SK-N-SH (cell line): ENCODE measurements around the gene ATP8A2. TPM values are rescaled to one million over a fixed set of nuclear protein-coding genes. Genes with fewer than 3 reads are reported as not detected.

Experiments
- CTCF ChIA-PET: fragments of 300-600, 350-600 bp; formaldehyde crosslinking; extraction: SDS; loops from one replicate; lab custom pipeline; 2021; lab: Yijun Ruan, JAX
- POLR2A ChIA-PET: fragments of 350-600 bp; sonication (Branson Sonifier 250); formaldehyde crosslinking; extraction: SDS; loops from one replicate; lab custom pipeline; 2020; ENCODE audit warnings: antibody characterized with exemption, inconsistent platforms; lab: Yijun Ruan, JAX
- DNase-seq: peaks from one replicate; pipeline ENCODE4 v3.0.0; 2012
- H2AFZ ChIP-seq: fragments of 200-600 bp; sonication (generic); 2 replicates; pipeline ENCODE4 v1.8.1; 2016; ENCODE audit warnings: antibody characterized with exemption, mild to moderate bottlenecking, low read depth
- H3F3A ChIP-seq: fragments of 200-600 bp; sonication (generic); replicated peaks from 2 replicates; pipeline ENCODE3; 2016; ENCODE audit warnings: antibody characterized with exemption, mild to moderate bottlenecking; ENCODE audit not compliant: insufficient read depth
- H3K27ac ChIP-seq, 2 experiments: fragments of 200-500 bp in 1 of 2; fragments of 200-600 bp in 1 of 2; sonication (Bioruptor generic) in 1 of 2; sonication (generic), shearing (Covaris generic) in 1 of 2; 2 replicates each; pipeline versions ENCODE4 v1.5.1 to v1.6.1; 2014 to 2016; ENCODE audit warnings: low read depth in 2 of 2, inconsistent platforms in 1 of 2, low read length in 1 of 2, mild to moderate bottlenecking in 1 of 2, mixed read lengths in 1 of 2
- H3K27me3 ChIP-seq: fragments of 200-600 bp; sonication (generic), shearing (Covaris generic); 2 replicates; pipeline ENCODE4 v1.6.1; 2016; ENCODE audit warnings: mixed run types; ENCODE audit not compliant: insufficient read depth
- H3K36me3 ChIP-seq, 2 experiments: fragments of 200-500 bp in 1 of 2; fragments of 200-600 bp in 1 of 2; sonication (Bioruptor generic) in 1 of 2; sonication (generic) in 1 of 2; replicated peaks in 1 of 2; 2 replicates each; pipeline versions ENCODE3 to v1.5.1; 2014 to 2016; ENCODE audit warnings: low read length in 1 of 2, mild to moderate bottlenecking in 1 of 2; ENCODE audit not compliant: insufficient read depth in 2 of 2, control insufficient read depth in 1 of 2
- H3K4me1 ChIP-seq, 2 experiments: fragments of 200-500 bp in 1 of 2; fragments of 200-600 bp in 1 of 2; sonication (Bioruptor generic) in 1 of 2; sonication (generic), shearing (Covaris generic) in 1 of 2; 2 replicates each; pipeline versions ENCODE4 v1.5.1 to v1.6.1; 2014 to 2016; ENCODE audit warnings: low read depth in 1 of 2, low read length in 1 of 2, mixed run types in 1 of 2; ENCODE audit not compliant: insufficient read depth in 2 of 2, control insufficient read depth in 1 of 2
- H3K4me2 ChIP-seq: fragments of 200-600 bp; sonication (generic), shearing (Covaris generic); 2 replicates; pipeline ENCODE4 v1.6.1; 2017; ENCODE audit warnings: mixed run types
- H3K4me3 ChIP-seq, 2 experiments: fragments of 200-500 bp in 1 of 2; fragments of 200-600 bp in 1 of 2; sonication (Bioruptor generic) in 1 of 2; sonication (generic), shearing (Covaris generic) in 1 of 2; 2 replicates each; pipeline versions ENCODE4 v1.5.1 to v1.8.1; 2014 to 2016; ENCODE audit warnings: low read depth in 2 of 2, inconsistent platforms in 1 of 2, low read length in 1 of 2, mild to moderate bottlenecking in 1 of 2, mixed read lengths in 1 of 2, moderate library complexity in 1 of 2
- H3K79me2 ChIP-seq: fragments of 200-600 bp; sonication (generic); 2 replicates; pipeline ENCODE4 v1.8.1; 2017; ENCODE audit warnings: mild to moderate bottlenecking; ENCODE audit not compliant: insufficient read depth
- H3K9ac ChIP-seq: fragments of 200-600 bp; sonication (generic); 2 replicates; pipeline ENCODE4 v1.6.1; 2017; ENCODE audit warnings: mixed run types
- H3K9me2 ChIP-seq: fragments of 200-600 bp; sonication (generic); 2 replicates; pipeline ENCODE4 v1.6.1; 2017; ENCODE audit warnings: mixed run types
- H3K9me3 ChIP-seq: fragments of 200-600 bp; sonication (generic); 2 replicates; pipeline ENCODE4 v1.6.1; 2017; ENCODE audit warnings: mixed run types, mild to moderate bottlenecking, moderate library complexity
- H4K20me1 ChIP-seq: fragments of 200-600 bp; sonication (generic); 2 replicates; pipeline ENCODE4 v1.6.1; 2017; ENCODE audit warnings: mild to moderate bottlenecking, mixed run types; ENCODE audit not compliant: insufficient read depth
- CTCF ChIP-seq: fragments of 200-600 bp; sonication (generic); IDR thresholded peaks from 2 replicates; pipeline ENCODE4 v1.6.1; 2017; ENCODE audit warnings: antibody characterized with exemption, mild to moderate bottlenecking, moderate library complexity
- ELF1 ChIP-seq: IDR thresholded peaks from 2 replicates; pipeline ENCODE4 v1.4.0; 2012
- EZH2phosphoT487 ChIP-seq: fragments of 200-600 bp; sonication (generic); IDR thresholded peaks from 2 replicates; pipeline ENCODE4 v1.6.1; 2017; ENCODE audit warnings: low read depth, mixed run types, mild to moderate bottlenecking, antibody characterized with exemption, moderate library complexity, borderline replicate concordance
- FOSL2 ChIP-seq: IDR thresholded peaks from 2 replicates; pipeline ENCODE4 v1.4.0; 2012; ENCODE audit warnings: low read depth, mild to moderate bottlenecking, moderate library complexity, borderline replicate concordance
- GABPA ChIP-seq: IDR thresholded peaks from 2 replicates; pipeline ENCODE4 v1.4.0; 2012; ENCODE audit warnings: low read depth, mild to moderate bottlenecking
- GATA2 ChIP-seq: sonication (generic); formaldehyde crosslinking; IDR thresholded peaks from 2 replicates; pipeline ENCODE4 v1.5.0; 2020; ENCODE audit warnings: mild to moderate bottlenecking, missing genetic modification reagents
- IRF3 ChIP-seq: fragments of 150-350 bp; IDR thresholded peaks from 2 replicates; pipeline ENCODE4 v1.6.1; 2016; ENCODE audit warnings: mild to moderate bottlenecking, low read depth, low read length
- JUND ChIP-seq: IDR thresholded peaks from 2 replicates; pipeline ENCODE4 v1.4.0; 2012
- MXI1 ChIP-seq: IDR thresholded peaks from 2 replicates; pipeline ENCODE4 v1.6.1; 2012; ENCODE audit warnings: mild to moderate bottlenecking, low read depth, low read length, improper control_type of control experiment
- NFIC ChIP-seq: IDR thresholded peaks from 2 replicates; pipeline ENCODE4 v1.4.0; 2012; ENCODE audit warnings: borderline replicate concordance
- PBX3 ChIP-seq: IDR thresholded peaks from 2 replicates; pipeline ENCODE4; 2012
- RAD21 ChIP-seq: IDR thresholded peaks from 2 replicates; pipeline ENCODE4 v1.6.1; 2012; ENCODE audit warnings: mild to moderate bottlenecking, low read length
- RCOR1 ChIP-seq: fragments of 150-350 bp; IDR thresholded peaks from 2 replicates; pipeline ENCODE4 v1.6.1; 2017; ENCODE audit warnings: antibody characterized with exemption, low read length
- RFX5 ChIP-seq: IDR thresholded peaks from 2 replicates; pipeline ENCODE4 v1.6.1; 2012; ENCODE audit warnings: mild to moderate bottlenecking, improper control_type of control experiment, low read length
- TAF1 ChIP-seq: IDR thresholded peaks from 2 replicates; pipeline ENCODE4 v1.6.1; 2012; ENCODE audit warnings: low read depth, mild to moderate bottlenecking, low read length, moderate library complexity, borderline replicate concordance
- USF1 ChIP-seq: IDR thresholded peaks from 2 replicates; pipeline ENCODE4 v1.4.0; 2012; ENCODE audit warnings: low read depth, borderline replicate concordance
- USF2 ChIP-seq: fragments of 150-350 bp; IDR thresholded peaks from 2 replicates; pipeline ENCODE4 v1.6.1; 2017; ENCODE audit warnings: antibody characterized with exemption, low read length, low read depth, borderline replicate concordance
- ZBTB33 ChIP-seq: IDR thresholded peaks from 2 replicates; pipeline ENCODE4 v1.4.0; 2012; ENCODE audit warnings: low read depth, borderline replicate concordance
- WGBS: methylation state at CpG from one replicate; pipeline ENCODE4 v1.1.6; 2017; ENCODE audit warnings: low lambda C conversion rate; 5-methylcytosine and 5-hydroxymethylcytosine counted together
- polyA plus RNA-seq, 3 experiments: library from polyadenylated mRNA; depleted of rRNA; stranded (reverse); fragments of >200 nt; gene quantifications; 2 replicates each; pipeline ENCODE4 v1.2.3, GENCODE V29; 2012

Gene ATP8A2
- polyA plus RNA-seq, 1 of the 3 experiments (the other 2 are of a cell fraction) = 0.02 TPM

GRCh38 chr13:25463496-25463895 is 91.7 kb downstream of the ATP8A2 start:
- no peaks in the 10 kb centered on the region for H3K79me2 ChIP-seq
- no peaks in the 10 kb centered on the region for H3K36me3 ChIP-seq
- H3F3A ChIP-seq = no peaks in the 10 kb centered on the region
- 16% methylated on average over 3 of the region's 3 CpGs for WGBS
- DNase-seq = no peak
- ChIA-PET POLR2A (no interaction called here), CTCF (no interaction called here)
- H3K4me2 ChIP-seq = no peak overlapping the region
- H3K4me1 ChIP-seq = no peaks in the 10 kb centered on the region; a peak in 1 of 4 replicates
- H2AFZ ChIP-seq = no peak overlapping the region
- H3K9ac ChIP-seq = no peak overlapping the region
- no peaks in the 10 kb centered on the region for H4K20me1 ChIP-seq
- no peaks in the 10 kb centered on the region for H3K9me3 ChIP-seq
- H3K4me3 ChIP-seq = no peak overlapping the region
- H3K9me2 ChIP-seq = no peaks in the 10 kb centered on the region
- no peaks in the 10 kb centered on the region for H3K27me3 ChIP-seq
- H3K27ac ChIP-seq = no peak overlapping the region
- no peak for TF ChIP-seq NFIC
- no peak for TF ChIP-seq JUND
- TF ChIP-seq IRF3 = no peak
- TF ChIP-seq, all 33 proteins: peak for 0

GRCh38 chr13:25466880-25467279 is 95.1 kb downstream of the ATP8A2 start:
- Histone ChIP-seq H3K27ac (no peak overlapping the region), H3K9me2 (no peaks in the 10 kb centered on the region), H4K20me1 (no peaks in the 10 kb centered on the region), H3K27me3 (peaks cover 8% of the 10 kb centered on the region; the same call in 1 of the 2 replicates), H3K79me2 (no peaks in the 10 kb centered on the region), H3K4me1 (no peaks in the 10 kb centered on the region; a peak in 1 of 4 replicates), H3K36me3 (no peaks in the 10 kb centered on the region), H3K4me3 (no peak overlapping the region), H3K4me2 (no peak overlapping the region), H3K9ac (no peak overlapping the region), H3K9me3 (no peaks in the 10 kb centered on the region), H3F3A (no peaks in the 10 kb centered on the region), H2AFZ (no peak overlapping the region)
- DNase-seq = no peak
- ChIA-PET POLR2A (no interaction called here), CTCF (no interaction called here)
- WGBS = 30% methylated on average over 4 of the region's 4 CpGs
- no peak for TF ChIP-seq JUND
- TF ChIP-seq GABPA = no peak
- no peak for TF ChIP-seq EZH2phosphoT487
- no peak for TF ChIP-seq RFX5
- no peak for TF ChIP-seq NFIC
- no peak for TF ChIP-seq USF1
- no peak for TF ChIP-seq RAD21
- TF ChIP-seq FOSL2 = no peak
- no peak for TF ChIP-seq TAF1
- no peak for TF ChIP-seq USF2
- no peak for TF ChIP-seq PBX3
- no peak for TF ChIP-seq ELF1
- no peak for TF ChIP-seq CTCF
- TF ChIP-seq GATA2 (CRISPR knock-in tag) = no peak
- no peak for TF ChIP-seq IRF3
- TF ChIP-seq RCOR1 = no peak
- TF ChIP-seq ZBTB33 = no peak
- no peak for TF ChIP-seq MXI1
